Stimulated activated CD4-positive, alpha-beta T cell treated with anti-CD3 and anti-CD28 coated beads, Interleukin-12 subunit alpha, Interleukin-12 subunit beta, amount 100 ng/mL, for 24 hours (primary cell): ENCODE results near the gene PCK2.
A peak's percentile ranks its signal among the peaks of the same experiment; 100 is the strongest.

Experiments
- DNase-seq, 2 experiments: peaks; one replicate each; pipeline ENCODE4 v3.0.0-alpha.2; 2020; ENCODE audit warnings: low read depth in 2 of 2

PCK2 gene

DNA sequence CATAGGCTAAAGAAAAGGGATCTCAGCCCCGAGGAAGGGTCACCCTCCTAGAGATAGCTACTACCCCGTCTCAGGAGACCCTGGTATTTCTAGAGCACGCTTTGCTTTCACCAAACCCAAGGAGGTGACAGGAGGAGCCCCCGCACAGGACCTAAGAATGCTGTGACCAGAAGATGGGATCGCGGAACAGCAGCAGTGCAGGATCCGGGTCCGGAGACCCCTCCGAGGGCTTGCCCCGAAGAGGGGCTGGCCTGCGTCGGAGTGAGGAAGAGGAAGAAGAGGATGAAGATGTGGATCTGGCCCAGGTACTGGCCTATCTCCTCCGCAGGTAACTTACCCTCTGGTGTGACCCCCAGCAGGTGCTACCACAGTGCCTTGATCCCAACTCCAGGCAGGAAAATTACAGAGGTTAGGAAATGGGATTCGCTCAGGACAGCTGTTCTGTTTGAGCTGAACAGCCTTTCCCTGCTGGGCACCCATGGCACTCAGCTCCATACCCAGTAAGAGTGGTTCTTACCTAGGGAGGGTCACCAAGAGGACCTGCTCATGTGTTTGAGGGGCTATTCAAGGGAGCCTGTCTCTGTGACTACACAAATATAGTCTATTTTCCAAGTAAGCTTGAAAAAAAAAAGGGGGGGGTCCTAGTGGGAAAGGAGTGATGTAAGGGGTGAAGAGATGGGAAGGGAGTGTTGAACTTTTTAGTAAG lies 21.5 kb downstream of the PCK2 start:
- DNase-seq = no peak

DNA sequence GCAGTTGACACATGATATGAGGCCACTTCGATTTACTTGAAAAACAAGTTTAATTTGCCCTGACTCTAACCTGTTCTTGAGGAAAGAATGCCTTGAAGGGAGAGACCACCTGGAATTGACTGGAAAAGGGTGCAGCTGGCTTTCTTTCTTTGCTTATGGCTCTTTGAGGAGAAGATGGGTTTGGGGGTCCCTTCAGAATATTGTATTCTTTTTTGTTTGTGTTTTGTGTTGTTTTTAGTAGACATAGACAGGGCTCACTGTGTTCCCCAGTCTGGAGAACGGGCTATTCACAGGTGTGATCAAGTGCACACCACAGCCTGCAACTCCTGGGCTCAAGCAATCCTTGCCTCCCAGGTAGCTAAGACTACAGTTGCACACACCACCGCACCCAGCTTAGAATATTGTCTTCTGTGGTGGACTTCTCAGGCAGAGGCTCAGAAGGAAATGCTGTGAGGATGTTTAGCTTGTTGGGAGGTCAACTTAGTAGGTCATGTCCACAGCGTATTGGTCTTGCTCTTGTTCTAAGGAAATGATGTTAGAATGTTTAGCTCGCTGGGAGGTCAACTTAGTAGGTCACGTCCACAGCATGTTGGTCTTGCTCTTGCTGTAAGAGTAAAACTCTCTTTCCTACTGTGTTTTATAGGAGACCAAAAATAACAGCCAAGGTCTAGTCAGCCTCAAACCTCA lies 22.2 kb downstream of the PCK2 start:
- DNase-seq = no peak

GRCh38 chr14:24117179-24117578 lies 23.1 kb downstream of the PCK2 start:
- no peak for DNase-seq

GRCh38 chr14:24119691-24120090 lies 25.6 kb downstream of the PCK2 start:
- no peak for DNase-seq

- no peak for DNase-seq
Observed at GRCh38 chr14:24121210-24121609, 27.1 kb downstream of the PCK2 start.

DNA sequence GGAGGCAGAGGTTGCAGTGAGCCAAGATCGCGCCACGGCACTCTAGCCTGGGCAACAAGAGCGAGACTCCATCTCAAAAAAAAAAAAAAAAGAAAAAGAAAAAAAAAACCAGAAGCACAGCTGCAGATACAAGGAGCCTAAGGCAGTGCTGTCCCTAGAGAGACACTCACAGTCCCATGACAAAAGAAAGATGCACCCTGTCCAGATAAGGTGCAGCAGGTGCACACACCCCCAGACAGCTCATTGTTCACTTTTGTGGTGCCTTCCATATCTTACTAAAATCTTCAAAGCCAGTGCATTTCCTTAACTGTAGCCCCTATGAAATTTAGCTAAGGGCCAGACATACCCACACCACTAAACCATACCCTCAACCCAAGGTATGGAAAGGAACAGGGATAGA lies 28.3 kb downstream of the PCK2 start:
- no peak for DNase-seq

DNA sequence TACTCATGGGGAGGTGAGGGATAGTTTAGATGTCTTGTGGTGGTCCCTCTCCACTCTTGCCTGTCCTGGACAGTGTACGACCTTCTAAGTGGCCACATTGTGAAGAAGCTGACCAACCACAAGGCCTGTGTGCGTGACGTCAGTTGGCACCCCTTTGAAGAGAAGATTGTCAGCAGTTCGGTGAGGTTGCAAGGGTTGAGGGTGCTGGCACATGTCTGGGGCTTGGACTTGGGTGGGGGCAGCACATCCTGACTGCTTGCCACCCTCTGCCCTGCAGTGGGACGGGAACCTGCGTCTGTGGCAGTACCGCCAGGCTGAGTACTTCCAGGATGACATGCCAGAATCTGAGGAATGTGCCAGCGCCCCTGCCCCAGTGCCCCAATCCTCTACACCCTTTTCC lies 28.8 kb downstream of the PCK2 start:
- no peak for DNase-seq

DNA sequence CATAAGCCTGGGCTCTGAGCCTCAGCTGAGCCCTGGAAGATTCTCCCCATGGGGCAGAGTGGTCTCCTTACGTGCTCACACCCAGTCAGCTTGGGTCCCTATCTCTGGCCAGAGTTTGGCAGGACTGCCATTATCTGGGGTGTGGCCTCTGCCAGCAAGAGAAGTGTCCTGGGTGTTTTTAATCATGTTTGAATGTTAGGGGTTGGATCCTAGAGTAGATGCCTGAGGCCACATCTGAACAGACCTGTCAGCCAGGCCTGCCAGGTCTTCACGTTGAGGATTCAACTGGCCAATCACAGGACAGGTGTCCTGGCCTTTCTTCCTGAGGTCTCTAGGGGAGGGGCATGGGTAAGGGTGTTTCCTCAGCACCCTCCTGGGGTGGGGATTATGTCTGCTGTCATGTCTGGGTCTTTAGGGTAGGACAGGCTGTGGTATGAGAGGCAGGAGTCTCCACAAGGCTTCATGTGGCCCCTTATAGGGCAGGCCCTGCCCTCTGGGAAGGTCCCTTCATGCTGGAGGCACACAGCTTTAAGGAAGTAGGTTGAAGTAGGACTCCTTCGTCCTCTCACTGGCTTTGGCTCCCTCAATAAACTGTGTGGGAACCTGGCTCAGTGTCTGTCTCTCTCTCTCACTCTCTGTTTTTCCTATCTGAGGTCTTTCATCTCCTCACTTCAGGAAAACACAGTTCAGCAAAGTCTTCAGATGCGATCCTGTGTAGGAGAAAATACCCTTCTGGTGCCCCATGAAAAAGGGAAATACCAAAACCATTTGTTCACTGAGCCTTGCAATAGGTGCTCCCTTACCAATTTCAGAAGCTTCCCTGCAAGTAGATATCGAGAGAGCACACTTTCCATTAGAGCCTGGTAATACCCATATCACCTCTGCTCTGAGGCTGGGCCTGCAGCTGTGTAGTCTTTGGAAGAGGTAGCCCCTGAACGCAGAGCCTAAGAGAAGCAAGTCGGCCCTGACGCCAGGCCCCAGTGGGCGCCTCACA lies 29.6 kb downstream of the PCK2 start:
- no peak for DNase-seq

GRCh38 chr14:24126939-24127338 lies 32.8 kb downstream of the PCK2 start:
- DNase-seq = no peak

DNA sequence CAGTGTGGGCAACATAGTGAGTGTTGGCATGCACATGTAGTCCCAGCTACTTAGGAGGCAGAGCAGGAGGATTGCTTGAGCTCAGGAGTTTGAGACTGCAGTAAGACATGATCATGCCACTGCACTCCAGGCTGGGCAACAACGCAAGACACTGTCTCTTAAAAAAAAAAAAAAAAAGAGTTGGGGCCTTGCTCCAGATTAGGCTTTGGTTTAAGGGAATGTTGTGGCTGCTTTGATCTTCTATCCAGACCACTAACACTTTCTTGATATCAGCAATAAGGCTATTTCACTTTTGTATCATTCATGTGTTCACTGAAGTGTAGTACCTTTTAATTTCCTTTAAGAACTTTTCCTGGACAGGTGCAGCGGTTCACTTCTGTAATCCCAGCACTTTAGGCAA lies 33.6 kb downstream of the PCK2 start:
- DNase-seq = no peak

- no peak for DNase-seq
Observed at GRCh38 chr14:24129410-24129998, 35.4 kb downstream of the PCK2 start.

GRCh38 chr14:24130380-24130716 lies 36.2 kb downstream of the PCK2 start, which contains the start of gene FITM1:
Gene FITM1, plus strand, starts transcription at chr14:24130659. Its CDS starts 905 bp downstream, at chr14:24131564.
- DNase-seq = no peak

GRCh38 chr14:24130717-24131548 lies 36.8 kb downstream of the PCK2 start:
- DNase-seq = no peak

DNA sequence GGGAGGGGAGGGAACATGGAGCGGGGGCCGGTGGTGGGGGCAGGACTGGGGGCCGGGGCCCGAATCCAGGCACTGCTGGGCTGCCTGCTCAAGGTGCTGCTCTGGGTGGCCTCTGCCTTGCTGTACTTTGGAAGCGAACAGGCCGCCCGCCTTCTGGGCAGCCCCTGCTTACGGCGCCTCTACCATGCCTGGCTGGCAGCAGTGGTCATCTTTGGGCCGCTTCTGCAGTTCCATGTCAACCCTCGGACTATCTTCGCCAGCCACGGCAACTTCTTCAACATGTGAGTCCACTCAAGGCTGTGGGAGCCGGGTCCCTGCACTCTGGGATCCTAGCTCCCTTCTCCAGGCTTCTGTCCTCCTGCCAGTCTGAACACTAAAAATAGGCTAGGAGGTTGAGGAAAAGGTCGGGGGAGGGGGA lies 37.4 kb downstream of the PCK2 start:
- DNase-seq = no peak

DNA sequence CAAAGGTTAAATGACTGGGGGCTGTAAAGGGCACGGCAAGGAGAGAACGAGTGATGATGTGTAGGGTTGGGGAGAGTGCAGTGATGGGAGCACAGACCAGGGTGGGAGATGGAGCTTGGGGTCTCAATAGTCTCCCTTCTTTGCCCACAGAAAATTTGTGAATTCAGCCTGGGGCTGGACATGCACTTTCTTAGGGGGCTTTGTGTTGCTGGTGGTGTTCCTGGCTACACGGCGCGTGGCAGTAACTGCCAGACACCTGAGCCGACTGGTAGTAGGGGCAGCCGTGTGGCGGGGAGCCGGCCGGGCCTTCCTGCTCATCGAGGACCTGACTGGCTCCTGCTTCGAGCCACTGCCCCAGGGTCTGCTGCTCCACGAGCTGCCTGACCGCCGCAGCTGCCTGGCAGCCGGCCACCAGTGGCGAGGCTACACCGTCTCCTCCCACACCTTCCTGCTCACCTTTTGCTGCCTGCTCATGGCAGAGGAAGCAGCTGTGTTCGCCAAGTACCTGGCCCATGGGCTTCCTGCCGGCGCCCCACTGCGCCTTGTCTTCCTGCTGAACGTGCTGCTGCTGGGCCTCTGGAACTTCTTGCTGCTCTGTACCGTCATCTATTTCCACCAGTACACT lies 38.1 kb downstream of the PCK2 start:
- no peak for DNase-seq

- DNase-seq = no peak
Observed at GRCh38 chr14:24132976-24133375, 38.9 kb downstream of the PCK2 start.

GRCh38 chr14:24133735-24134134 lies 39.6 kb downstream of the PCK2 start:
- DNase-seq = no peak

DNA sequence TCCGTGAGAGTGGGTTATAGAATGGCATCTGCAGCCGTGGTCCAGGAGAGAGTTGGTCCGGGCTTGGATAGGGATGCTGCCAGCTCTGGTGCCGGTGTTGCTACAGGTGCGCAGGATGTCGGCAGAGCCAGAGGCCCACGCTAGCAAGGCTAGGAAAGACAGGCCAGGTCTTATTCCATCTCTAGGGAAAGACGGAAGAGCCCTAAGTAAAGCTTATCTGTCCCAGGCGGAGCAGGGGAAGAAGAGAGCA lies 41.4 kb downstream of the PCK2 start:
- DNase-seq = no peak

GRCh38 chr14:24135834-24136683 lies 41.9 kb downstream of the PCK2 start, which contains the start of gene PSME1:
Gene PSME1, plus strand, starts transcription at chr14:24136194. Its CDS starts 69 bp downstream, at chr14:24136263.
- DNase-seq = peak; percentile 90 to 91
